Nucleus accumbens (tissue), 56 donors: Measurements from ENCODE around the gene SPOCK2.

Experiments used
- DNase-seq, 56 donors: peaks; one replicate each; lab custom pipeline; 2025; lab: John Stamatoyannopoulos, UW

The SPOCK2 gene

DNA sequence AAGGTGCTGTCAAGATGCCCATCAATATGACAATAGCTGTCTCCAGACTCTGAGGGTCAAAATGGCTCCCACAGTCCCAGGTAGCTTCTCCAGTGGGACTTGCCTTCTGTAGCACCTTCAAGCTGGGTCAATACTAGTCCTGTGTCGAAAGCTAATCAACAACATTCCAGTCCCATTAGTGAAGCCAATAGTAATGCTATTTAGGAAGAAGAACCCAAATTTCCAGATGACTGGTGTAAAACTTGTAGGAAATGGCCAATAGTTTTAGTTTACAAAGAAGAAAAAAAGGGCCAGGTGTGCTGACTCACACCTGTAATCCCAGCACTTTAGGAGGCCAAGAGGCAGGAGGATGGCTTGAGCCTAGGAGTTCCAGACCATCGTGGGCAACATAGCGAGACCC, 2.0 kb upstream of the SPOCK2 start:
- no peak for DNase-seq

DNA sequence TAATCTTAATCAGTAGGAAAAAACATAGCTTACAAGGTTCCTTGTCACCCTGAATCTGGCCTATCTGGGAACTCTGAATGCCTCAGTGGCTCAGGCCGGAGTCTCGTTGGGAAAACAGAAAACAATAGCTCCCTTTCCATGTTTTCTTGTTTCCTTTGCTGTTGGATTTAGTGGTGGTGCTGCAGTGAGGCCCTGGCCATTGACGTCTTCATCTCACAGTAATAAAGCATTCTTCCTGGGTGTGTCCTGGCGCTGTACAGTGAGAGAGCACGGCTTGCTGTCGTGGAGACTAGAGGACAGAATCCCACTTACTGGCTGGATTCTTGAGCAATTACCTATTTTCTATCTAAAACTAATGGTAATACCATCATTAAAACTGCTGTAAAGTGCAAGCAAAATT, 1.3 kb upstream of the SPOCK2 start:
- no peak for DNase-seq

DNA sequence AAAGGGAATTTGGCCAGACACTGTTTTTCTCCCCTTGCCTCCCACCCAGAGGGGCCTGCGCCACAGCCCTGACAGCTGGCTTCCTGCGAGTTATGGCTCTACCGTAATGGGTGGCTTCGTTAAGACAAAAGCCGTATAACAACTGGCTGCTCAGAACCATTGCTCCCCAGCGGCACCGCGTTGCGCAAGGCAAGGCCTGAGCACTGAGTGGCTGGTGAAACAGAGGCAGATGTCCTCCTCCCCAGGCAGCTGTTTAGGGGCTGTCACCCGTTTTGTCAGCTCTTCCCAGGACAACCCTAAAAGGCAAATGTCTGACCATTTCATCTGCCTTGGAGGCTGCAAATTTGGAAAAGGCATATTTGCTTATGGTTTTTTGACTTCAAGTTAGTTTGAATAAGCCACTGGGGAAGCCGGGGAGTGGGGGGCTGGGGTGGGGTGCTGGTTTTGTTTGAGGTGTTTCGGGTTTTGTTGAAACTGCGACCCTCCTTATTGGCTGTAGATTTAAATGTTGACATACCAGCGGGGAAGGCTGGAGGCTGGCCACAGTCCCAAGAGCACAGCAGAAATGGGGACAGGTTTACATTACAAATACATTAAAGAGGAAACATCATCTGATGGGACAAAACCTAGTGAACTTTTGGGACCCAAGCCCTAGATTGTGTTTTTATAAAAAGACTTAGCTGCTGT, 681 bp upstream of the SPOCK2 start:
- DNase-seq = peak in 22 of 56 donors; percentile 23 to 68 (median 50)

DNA sequence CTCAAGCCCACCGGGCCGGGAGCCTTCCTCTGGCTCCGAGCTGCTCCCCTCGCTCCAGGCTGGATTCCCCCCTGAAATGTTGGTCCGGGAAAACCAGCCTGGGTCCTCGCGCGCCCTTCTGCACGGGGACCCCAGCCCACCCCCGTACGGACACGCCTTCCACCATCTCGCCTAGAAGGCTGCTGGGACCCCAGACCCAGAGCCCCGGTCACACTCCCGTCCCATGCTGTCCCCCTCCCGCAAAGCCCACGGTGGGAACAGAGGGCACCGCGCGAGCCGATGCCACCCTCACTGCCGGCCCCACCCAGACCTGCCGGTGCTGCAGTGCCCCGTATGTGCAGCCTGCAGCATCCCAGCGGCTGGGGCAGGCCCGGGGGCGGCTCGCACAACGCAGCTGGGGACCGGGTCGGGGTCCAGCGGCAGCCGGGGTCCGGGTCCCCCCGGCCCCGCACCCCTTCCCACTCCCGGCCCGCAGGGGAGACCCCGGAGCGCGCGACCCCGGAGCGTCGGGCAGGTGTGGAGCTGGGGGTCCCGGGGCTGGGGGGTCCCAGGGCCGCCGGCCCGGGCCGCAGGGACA, 871 bp downstream of the SPOCK2 start:
- peak in 6 of 56 donors; percentile 17 to 69 (median 33) for DNase-seq

DNA sequence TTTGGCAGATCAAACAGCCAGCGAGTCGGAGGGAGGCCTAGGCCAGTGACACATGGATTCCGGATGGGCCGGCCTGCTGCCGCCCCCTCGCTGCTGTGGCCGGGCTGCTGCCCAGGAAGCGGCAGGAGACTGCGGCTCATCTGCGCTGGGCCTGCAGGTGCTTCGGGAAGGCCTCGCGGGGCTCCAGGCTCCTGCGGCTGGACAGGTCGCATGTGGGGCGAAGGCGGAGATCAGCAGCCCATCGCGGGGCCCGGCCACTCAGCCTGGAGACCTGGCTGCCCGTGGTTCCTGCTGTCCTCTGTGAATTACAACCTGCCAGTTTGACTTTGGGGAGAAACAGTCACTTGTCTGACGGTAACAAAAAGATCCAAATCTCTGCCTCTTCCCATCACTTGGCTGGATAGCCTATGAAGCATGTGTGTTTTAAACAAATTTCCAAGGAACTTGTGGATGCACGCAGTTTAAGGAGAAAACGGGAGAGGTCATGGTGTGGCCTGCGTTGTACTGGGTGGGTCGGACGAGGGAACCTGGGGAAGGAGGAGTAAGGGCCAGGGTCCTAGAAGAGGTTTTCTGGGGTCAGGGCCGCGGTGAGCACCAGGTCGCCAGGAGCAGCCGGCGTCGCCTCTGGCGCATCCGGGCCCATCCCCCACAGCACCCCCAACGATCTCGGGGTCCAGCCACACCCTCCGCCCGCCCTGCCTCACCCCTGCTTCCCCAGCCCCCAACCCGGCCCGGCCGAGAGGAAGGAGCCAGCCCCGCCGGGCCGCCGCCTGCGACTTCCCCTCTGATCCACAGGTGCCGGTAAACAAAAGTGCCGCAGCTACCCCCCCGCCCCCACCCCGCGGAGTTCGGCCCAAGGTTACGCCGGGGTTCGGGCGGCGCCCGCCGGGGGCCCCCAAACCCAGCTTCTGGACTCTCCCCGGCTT, 1.6 kb downstream of the SPOCK2 start:
- DNase-seq = peak in 2 of 56 donors; percentile 31 to 42

DNA sequence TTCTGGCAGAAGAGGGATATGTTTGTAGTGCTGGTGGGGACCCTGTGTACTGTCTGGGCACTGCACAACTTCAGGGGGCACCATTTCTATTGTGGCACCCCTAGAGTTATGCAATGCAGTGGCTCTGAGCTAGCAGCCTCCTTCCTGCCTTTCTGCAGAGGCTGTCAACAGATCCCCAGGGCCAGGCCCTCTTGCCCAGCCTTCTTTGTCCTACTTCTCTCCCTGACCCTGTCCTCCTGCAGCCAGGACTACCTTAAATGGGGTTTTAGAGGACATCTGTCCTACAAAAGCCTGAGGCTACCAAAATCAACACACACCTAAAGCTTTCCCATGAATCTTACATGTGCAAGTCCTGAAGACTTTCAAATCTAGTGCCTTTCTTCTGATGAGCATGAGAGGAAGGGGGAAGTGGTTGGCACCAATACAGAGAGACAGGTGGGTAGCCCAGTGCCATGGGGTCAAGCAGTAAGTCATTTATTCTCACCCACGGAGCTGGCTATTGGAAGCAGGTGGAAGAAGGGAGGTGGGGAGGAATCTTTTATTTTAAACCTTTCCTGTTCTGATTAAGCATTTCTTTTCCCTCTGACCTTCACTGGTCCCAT, 2.4 kb downstream of the SPOCK2 start:
- DNase-seq = no peak

DNA sequence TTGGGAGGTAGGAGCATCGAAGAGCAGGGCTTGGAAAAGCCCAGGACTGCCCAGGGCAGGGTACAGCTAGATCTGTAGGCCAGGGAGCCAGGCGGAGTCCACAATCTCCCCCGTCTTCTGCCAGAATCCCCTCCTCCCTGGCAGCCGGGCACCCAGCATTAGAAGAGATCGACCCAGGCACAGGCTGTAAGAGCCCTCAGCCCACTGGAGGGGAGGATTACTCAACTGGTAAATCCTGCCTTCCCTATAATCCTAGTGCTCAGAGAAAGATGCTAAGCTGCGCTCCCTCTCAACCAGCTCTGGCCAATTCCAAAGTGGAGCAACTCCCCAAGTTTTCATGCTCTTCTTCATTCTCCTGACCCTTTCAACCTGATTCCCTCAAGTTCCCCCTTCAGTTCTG, 3.2 kb downstream of the SPOCK2 start:
- no peak for DNase-seq

DNA sequence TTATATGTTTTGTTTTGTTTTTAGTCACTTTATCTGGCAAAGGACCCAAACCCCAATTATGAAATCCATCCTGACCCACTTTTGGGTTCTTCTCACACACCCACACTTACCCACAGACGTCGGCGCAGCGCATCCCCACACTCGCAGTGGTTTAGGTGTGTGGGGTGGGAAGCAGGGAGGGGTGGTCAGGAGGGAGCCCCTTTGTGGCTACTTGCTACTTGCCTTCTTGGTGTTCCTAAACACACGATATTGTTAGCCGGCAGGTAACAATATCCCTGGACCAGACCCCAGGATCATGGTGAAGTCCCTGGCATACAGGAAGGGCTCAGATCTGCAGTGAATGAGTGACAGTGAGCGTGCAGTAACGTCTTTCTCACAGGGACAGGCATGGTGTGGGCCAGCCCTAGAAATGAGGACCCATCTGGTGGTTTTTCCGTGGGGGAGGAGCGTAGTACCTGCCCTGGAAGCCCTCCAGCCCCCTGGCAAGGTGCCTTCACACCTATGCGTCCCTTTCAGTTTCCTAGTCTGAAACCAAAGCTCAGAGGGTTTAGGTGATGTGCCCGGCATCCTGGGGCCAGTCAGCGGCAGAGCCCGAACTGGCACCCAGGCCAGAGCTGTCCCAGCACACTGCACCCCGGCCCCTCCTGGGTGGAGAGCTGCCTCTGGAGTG, 4.4 kb downstream of the SPOCK2 start:
- DNase-seq = no peak

DNA sequence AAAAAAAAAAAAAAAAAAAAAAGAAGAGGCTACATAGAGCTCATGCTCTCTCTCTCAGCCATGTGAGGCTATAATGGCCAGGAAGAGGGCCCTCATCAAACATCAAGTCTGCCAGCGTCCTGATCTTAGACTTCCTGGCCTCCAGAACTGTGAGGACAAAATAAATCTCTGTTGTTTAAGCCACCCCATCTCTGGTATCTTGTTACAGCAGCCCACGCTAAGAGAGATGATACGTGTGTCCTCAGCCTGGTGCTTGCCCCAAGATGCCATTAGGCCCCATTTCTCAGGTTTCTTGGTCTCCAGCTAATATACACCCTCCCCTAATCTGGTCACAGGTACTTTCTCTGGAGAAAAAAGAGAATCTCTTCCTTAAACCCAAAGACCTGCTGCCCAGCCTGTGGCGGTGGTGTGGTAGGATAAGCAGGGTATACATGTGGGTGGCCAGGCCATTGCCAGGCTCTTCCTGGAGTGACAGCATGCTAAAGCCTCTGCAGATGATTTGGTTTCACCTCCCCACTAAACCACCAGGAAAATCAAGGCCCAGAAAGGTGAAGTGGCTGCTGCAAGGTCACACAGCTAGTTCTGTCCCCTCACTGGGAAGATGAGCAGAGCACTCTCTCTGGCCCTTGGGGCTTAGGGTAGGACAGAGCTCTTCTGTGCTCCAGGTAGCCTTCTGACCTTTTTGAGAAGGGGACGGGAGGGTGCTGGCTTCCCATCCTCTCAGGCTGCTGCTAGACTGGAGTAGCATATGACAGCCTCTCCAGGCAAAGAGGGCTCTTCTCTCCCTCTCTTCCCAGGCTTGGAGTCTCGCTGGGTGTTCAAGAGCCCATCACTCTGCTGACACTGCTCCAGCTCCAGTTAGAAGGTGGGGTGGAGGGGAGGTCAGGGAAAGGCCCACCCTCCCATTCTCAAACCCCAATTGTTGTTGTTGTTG, 5.2 kb downstream of the SPOCK2 start:
- no peak for DNase-seq

DNA sequence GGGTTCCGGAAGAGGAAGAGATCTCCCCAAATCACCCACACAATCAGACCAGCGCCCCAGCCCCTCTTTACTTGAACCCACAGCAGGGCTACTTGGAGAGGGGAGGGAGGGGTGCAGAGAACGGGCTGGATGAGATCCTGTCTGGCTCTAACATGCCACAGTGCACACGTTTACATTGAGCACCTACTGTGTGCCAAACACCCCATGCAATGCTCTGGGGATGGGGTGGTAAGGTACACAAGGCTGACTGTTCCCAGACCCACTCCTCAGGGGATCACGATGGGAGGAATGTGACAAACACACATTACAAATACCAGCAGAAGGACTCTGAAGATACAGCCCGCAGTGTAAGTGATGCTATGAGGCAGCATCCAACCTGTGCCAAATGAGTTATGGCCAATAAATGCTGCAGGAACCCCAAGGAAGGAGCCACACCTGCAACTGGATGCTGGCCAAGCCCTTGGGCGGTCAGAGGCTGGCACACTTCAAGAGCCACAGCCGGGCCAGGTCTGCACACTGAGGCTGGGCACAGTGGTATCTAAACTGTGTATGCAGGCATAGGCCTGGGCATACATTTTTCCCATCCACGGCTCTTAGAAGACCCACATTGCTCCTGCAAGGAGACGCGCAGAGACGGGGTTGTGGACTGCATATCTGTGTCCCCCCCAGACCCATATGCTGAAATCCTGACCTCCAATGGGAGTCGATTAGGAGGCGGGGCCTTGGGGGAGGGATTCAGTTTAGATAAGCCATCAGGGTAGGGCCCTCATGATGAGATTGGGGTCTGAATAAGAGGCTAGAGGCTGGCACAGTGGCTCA, 6.4 kb downstream of the SPOCK2 start:
- DNase-seq = no peak

DNA sequence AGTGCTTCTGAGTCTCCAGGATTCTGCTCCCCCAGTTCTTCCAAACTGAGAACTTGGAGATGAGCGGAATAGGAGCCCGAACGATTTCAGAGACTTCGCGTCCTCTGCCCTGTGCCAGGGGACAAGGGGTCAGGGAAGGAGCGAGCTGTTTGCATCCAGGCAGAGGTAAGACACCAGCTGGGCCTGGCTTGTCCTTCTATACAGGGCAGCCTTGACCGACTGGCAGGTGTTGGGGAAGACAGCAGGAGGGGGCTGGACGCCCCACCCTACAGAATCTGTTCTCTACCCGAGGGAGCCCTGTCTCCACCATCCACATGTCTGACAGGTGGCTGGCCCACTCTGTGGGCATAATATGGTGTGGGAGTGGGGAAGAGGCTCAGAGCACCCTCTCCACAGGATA, 7.1 kb downstream of the SPOCK2 start:
- no peak for DNase-seq

DNA sequence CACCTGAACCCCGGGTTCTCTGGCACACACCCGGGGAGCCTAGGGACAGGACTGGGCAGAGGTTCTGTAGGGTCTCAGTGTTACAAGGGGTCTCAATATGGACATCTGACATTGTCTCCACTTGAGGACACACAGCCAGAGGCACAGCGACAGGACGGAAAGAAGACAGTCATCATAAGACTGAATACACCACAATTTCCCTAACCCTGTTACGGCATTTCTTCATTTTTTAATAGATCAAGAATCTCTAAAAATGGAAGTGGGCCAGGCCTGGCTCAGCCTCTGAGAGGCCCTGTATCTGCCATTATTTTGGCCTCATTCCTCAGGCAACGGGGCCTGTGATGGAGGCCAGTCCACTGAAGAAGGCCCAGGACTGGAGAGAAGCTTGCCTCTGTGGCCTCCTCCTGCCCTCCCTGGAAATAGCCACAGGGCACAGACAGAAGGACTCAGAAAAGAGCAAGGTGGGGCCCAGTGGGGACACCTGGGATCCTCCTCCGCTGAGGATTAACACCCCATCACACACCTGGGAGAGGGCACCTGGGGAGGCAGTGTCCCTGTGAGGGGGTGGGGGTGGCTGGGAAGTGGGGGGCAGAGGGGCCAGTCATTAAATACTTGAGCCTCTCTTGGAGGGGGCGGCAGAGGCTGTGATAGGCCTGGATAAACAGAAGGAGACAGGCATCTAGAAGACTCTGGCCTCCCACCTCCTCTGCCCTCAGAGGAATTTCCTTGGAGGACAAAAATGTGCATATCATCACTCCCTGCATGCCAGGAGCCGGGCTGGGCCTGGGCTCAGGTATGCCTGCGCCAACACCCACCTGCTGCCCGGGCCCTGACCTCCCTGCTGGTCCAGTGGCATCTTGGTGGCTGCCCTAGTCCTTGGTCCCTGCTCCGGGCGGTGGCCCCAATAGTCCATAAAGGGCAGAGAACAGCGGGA, 8.0 kb downstream of the SPOCK2 start:
- no peak for DNase-seq

DNA sequence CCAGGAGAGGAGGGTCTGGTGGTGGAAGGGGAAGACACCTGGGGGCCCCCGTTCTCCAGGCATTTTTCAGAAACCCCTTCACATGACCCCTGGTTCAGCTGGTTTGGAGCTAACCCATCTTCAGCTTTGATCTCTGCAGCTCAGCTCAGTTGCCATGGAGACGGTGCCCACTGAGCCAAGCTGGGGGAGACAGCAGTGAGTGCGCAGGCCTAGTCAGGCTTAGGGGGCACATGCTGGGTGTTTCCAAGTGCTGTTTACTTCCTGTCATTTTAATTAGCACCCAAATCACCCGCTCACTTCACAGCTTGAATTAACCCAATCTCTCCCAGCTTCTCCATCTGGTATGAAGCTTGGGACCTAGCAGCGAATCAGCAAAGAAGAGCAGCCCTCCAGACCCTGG, 9.0 kb downstream of the SPOCK2 start:
- peak in 42 of 56 donors; percentile 25 to 88 (median 57) for DNase-seq

DNA sequence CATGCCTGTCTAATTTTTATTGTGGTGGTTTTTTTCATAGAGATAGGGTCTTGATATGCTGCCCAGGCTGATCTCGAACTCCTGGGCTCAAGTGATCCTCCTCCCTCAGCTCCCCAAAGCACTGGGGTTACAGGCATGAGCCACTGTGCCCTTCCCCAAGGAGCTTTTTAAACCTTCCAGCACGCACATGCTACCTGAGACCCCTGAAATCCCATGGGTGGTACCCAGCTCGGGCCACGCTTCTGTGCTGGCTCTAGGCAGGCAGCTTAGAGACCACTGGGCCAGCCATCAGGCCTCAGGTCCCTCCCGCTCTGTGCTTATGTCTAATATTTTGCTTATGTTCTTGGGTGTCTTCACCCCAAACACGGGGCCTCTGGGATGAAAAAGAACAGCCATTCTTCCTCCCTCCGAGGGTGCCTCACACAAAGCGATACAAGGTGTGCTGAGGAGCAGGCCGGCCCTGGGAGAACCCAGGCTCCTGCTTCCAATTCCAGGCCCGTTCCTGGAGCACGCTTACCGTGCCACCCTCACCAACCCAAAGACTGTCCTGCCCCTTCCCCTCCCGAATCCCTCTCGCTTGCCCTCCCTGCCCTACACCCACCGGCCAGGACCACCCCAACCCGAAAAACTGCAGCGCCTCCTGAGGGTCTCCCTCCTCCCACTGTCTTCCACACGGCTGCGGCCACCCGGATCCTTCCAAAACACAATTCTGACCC, 10.9 kb downstream of the SPOCK2 start:
- no peak for DNase-seq

DNA sequence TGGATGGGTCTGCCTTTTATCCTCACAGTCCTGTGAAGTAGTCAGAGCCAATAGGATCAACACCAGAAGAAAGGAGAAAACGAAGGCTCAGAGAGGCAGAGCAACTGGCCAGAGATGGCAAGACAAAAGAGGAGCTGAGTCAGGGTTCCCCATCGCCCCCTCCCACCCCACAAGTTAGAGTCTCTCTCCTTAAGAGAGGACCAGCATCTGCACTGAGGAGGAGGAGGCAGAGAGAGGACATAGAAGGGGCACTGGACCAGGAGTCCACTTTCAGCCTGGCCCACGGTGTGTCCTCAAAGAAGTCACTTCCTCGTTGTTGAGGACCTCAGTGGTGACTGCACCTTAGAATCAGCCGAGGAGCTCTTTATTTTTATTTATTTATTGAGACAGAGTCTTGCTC, 11.6 kb downstream of the SPOCK2 start:
- DNase-seq = no peak

DNA sequence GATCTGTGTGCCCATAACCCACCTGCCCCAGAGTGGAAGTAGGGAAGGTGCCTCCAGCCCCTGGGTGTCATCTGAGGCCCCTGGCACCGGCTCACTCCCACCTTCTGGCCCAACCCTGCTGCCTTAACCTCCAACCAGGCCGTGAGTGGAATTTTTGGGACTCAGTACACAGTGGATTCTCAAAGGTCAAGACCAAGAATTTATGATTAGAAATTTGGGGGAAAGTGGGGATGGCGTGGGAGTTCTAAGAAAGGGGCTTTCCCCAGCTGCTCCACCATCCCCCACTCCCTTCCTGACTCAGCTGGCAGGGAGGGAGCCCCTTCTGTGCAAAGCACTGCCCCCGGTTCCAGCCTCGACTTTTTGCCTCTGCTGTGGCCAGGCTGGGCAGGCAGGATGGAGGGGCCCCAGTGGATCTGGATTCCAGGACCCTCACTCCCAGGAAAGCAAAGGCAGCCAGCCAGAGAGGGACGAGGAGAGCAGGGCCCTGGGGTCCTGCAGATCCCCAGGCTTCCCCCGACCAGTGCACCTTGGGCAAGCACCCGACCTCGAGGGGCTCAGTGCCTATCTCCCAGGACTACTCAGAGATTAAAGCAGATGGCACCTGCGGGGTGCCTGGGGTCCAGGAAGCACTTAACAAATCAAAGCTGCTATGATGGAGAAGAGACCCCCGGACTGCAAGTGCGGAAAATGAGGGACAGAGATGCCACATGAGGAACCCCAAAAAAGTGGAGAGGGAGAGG, 12.8 kb downstream of the SPOCK2 start:
- DNase-seq = no peak
